ENCODE results near the gene ABL1.

The ABL1 gene

GRCh38 chr9:130895481-130896232, 60.6 kb downstream of the ABL1 start:
- no peak for TF ChIP-seq CTCF (IDR thresholded peaks at IDR 0.05; ENCODE audit: control extremely low read depth, extremely low read depth, low read depth, missing control alignments)
- ChIA-PET POLR2A (no interaction called here), CTCF (interaction anchor here (1.0 to 2.6 kb wide), 2 partner anchors 25 to 29 kb away, joined by 5 to 9 read pairs; no protein-coding TSS in a partner anchor)
- no peak for DNase-seq (ENCODE audit: extremely low spot score)

- DNase-seq (ENCODE audit: extremely low spot score): no peak
- CTCF ChIA-PET: no interaction called here
- POLR2A ChIA-PET: no interaction called here
- TF ChIP-seq CTCF (IDR thresholded peaks at IDR 0.05; ENCODE audit: control extremely low read depth, extremely low read depth, low read depth, missing control alignments): peak; percentile 15
Observed at GRCh38 chr9:130896233-130897014, 61.4 kb downstream of the ABL1 start, which contains the start of gene QRFP. Gene QRFP (minus strand): TSS chr9:130896812. CDS start chr9:130893838, 2,974 bp downstream.

- no peak for TF ChIP-seq CTCF (IDR thresholded peaks at IDR 0.05; ENCODE audit: control extremely low read depth, extremely low read depth, low read depth, missing control alignments)
- POLR2A ChIA-PET: no interaction called here
- DNase-seq (ENCODE audit: extremely low spot score): no peak
- CTCF ChIA-PET: no interaction called here
Observed at GRCh38 chr9:130897105-130897751, 62.2 kb downstream of the ABL1 start.

GRCh38 chr9:130897848-130898551, 62.9 kb downstream of the ABL1 start:
- CTCF ChIA-PET: no interaction called here
- no peak for TF ChIP-seq CTCF (IDR thresholded peaks at IDR 0.05; ENCODE audit: control extremely low read depth, extremely low read depth, low read depth, missing control alignments)
- DNase-seq (ENCODE audit: extremely low spot score): no peak
- POLR2A ChIA-PET: no interaction called here

- POLR2A ChIA-PET: no interaction called here
- DNase-seq (ENCODE audit: extremely low spot score): no peak
- no peak for TF ChIP-seq CTCF (IDR thresholded peaks at IDR 0.05; ENCODE audit: control extremely low read depth, extremely low read depth, low read depth, missing control alignments)
- CTCF ChIA-PET: no interaction called here
Observed at GRCh38 chr9:130898552-130898852, 63.4 kb downstream of the ABL1 start.
